Activated T-cell treated with anti-CD3 and anti-CD28 coated beads for 48 hours (primary cell): ENCODE data around the gene NAB2.

Source experiments
- DNase-seq: peaks from one replicate; pipeline ENCODE4 v3.0.0-alpha.2; 2020; ENCODE audit warnings: low read depth

The NAB2 gene

DNA sequence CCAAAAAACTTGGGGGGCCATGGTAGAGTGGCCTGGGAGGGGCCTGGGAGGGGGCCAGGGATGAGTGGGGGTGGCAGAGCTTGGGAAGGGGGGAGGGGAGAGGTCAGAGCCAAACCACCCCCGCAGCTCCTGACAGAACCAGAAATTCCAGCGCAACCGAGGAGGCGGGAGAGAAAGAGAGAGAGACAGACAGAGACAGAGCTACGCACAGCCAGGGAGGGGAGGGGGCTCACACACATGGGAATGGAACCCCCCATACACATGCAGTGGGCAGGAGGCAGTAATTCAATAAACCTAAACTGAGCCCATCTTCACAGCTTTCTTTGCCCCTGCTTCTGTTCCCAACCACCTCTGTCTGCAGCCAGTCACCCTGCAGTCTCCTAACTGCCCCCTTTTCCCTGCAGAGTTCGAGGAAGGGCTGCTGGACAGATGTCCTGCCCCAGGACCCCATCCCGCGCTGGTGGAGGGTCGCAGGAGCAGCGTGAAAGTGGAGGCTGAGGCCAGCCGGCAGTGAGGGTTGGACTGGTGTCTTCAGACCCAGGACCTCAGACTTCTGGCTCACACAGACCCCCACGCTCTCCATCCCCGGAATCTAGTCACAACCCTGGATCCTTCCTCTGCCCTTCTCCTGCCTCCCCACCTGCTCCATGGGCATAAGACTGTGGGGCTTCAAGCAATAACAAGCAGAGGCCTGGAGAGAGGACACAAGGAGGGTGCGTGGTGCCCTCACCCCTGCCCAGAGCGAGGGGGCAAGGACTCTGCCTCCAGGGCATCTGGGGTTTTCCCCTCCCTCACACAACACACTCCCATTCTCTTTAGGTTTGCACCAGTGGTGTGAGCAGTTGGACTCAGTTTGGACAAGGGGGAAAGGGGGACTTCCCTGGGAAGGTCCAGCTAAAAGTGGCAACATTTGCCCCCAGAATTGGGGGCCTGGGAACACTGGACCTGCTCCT lies 5.6 kb downstream of the NAB2 start:
- no peak for DNase-seq

DNA sequence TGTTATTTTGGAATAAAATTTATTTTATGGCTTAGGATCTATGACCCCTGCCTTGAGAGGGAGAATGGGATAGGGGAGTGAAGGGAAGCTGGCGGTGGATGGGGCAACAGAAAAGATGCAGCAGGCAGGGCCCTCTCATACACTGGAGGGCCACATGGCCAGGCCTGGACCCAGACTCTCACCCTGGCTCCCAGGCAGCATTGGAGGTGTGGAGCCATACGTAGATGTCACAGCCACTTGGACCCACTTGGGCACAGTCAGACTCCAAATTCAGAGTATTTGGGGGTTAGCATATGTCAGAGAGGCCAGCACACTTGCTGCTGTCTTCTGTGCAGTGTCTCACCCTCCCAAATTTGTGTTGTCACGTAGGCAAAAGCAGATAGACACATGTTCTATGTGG lies 6.5 kb downstream of the NAB2 start:
- no peak for DNase-seq

DNA sequence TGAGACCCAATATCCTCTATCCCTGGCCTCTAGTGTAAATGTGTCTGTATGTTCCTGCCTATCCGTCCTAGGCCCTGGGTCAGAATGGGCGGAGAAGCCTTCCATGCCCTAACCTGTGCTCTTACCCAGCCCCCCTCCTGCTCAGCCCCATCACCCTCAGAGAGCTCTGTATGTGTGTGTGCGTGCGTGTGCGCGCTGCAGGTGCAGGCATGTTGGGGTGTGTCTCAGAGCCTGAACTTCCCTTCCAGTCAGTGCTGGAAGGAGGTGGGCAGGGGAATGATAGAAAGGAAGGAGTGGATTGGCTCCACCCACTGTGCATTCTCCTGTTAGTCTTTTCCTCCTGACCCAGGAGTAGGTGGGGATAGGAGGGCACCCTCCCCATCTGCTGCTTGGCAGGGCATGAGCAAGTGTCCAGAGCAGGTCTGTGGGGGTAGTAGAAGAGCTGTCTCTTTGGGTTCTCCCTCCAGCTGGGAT lies 7.2 kb downstream of the NAB2 start:
- DNase-seq = no peak

DNA sequence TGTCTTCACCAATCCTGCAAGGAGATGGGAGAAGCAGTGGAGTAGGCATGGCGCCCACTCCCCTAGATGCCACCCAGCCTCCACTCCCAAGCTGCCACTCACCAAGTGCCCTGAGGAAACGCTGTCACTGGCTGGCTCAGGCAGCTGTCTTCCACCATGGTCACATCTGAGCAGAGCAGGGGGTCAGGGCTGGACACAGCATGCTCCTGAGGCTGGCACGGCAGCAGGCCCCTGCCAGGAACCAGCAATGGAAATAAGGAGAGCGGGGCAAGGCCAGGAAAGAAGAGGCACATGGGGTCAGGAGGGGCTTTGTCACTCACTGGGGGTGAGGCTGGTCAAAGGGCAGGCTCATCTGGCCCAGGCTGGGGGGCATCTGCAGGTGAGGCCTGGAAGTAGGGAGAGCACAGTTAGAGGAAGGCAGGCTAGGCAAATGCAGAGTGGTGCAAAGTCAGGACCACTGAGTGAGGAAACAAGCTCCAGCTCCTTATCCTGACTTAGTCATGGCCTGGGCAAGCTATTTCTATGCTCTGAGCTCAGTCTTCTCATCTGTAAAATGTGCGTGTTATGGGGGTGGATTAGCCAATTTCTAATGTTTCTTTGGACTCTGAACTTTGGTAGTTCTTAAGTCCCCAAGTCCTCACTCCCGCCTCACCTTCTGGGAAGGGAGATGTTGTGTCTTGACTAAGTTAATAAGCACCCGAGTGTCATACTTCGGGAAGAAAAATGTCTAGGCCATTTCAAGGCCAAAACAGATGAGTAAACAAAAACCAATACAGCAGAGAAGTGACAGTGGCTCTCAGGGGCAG lies 8.0 kb downstream of the NAB2 start:
- DNase-seq = no peak

DNA sequence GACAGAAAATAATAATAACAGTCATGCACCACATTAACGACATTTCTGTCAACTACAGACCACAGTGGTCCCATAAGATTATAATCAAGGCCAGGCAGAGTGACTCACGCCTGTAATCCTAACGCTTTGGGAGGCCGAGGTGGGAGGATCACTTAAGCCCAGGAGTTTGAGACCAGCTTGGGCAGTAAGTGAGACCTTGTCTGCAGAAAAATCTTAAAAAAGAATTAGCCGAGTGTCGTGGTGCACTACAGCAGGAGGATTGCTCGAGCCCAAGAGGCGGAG lies 8.6 kb downstream of the NAB2 start:
- no peak for DNase-seq

DNA sequence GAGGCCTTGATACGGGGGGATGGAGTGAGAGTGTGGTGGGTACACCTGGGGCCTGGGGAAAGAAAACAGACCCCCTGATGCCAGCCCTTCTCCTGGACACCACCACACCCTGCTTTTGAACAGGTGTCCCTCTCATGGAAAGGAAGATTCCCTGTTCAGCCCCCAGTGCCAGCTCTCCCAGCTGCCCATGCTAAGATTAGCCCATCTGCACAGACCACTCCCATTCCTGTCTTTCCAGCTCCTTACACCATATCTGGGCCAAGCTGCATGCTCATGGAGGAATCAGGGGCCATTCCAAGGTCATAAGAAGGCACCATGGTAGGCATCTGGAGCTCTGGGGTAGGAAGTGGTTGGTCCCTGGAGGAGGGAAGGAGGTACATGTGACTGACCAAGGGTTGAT lies 9.6 kb downstream of the NAB2 start:
- DNase-seq = no peak

DNA sequence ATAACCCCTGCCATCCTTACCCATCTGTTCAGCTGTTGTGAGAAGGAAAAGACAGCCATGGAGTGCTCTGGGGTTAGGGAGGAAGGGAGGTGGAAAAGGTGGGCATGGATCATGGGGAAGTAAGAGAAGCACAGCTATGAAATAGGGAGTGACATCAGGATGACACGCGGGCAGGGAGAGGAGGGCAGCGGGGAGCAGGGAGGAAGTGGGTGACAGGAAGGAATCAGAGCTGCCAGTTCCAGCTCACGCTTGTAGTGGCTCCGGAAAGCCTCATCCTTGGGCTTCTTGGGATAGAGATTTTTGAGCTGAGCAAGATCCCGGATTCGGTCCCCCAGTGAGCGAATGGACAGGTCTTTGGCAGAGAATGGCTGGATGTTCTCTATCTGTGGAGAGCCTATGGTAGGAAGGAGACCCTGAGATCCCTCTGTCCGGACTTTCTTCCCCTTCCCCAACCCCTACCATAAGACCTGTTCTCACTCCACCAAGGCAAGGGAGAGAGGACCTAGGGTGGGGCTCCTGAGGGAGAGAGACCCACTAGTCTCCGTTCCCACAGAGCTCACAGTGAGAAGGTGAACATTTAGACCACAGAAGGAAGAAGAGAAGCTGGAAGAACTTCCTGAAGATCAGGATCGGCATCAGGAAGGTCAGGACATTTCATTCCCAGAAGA lies 10.3 kb downstream of the NAB2 start:
- DNase-seq = no peak

DNA sequence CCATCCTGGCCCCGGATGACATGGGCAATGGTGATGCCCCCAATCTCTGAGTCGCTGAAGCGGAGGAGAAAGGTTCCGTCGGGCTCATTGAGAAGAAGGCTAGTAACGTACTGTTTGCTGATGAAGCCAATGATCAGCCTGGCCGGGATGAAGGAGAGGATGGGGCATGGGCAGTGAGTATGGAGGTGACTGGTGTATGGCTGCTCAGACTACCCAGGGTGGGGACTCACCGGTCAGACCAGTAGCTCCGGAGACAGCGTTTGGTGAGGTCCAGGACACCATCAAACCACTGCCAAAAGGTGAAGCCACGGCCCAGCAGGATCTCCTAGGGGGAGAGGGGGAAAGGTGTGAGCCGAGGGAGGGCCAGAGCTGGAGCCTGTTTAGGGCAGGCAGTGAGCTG lies 10.9 kb downstream of the NAB2 start:
- no peak for DNase-seq

DNA sequence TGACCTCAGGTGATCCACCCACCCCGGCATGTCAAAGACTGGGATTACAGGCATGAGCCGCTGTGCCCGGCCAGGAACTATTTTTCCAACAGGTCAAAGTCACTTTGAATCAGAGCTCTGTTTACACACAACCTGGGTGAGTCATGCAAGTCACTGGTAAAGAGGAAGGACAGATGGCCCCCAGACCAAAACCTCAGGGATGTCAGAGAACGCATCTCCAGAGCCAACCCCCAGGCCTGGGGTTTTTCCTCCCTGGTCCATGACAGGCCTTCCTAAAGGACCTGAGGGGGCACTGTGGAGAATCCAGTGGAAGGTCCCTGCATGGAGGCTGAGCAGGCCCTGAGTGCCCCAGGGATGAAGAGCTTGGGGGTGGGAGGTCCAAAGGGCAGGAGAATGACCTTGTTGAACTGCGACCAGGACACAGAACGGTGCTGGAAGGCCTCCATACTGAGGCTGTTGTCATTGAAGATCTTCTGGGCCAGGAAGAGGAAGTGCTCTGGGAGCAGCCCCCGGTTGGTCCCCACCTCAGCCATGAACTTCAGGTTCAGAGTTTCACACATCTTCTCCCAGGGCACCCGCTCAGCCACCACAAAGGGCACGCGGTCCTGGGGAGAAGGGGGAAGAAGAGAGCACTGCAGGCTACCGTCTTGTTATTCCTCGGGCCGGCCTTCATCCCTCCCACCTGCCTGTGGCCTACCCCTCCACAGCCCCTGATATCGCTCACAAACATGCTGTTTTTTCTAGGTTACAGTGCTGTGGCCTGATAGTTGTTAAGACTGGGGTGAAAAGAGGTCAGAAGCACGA lies 13.2 kb downstream of the NAB2 start:
- no peak for DNase-seq

DNA sequence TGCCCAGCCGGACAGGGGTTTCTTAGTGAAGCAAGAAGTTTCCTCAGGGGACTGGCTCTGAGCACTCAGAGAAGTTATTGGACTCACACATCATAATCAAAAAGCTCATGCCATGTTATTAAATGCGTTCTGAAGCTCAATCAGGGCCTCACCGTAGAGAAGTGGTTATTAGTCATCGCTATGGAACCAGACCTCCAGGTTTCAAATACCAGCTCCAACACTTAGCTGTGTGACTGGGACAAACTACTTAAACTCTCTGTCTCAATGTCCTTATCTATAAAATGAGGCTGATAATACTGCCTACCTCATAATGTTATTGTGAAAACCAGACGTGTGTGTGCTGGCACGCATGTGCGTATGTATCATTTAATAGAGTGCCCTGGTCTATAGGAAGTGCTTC lies 14.9 kb downstream of the NAB2 start:
- no peak for DNase-seq

DNA sequence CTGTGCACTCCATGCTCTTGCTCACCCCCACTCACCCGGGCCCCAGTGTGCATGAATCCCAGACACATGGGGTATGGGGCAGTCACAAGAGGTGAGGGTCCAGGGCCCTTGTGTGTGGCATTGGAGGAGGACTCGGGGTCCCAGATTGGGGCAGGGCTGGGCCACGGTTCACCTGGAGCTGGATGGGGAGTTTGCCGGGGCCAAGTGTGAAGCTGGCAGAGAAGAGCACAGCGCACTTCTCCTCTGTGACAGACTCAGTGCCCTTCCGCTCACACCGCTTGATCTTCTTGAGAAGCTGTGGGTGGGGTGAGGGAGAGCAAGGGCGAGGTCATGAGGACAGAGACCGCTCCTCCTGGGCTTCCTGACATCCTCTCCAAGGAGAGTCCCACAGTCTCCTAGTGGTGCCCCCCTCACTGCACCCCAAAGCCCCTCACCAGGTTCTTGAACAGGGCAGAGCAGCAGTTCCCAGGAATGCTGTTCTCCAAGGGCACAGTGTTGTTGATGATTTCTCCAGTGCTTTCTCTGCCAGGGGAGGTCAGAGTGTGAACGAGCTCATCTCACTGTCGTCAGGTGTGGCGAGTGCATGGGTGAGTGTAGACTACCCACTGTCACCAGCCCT lies 15.5 kb downstream of the NAB2 start:
- DNase-seq = no peak

DNA sequence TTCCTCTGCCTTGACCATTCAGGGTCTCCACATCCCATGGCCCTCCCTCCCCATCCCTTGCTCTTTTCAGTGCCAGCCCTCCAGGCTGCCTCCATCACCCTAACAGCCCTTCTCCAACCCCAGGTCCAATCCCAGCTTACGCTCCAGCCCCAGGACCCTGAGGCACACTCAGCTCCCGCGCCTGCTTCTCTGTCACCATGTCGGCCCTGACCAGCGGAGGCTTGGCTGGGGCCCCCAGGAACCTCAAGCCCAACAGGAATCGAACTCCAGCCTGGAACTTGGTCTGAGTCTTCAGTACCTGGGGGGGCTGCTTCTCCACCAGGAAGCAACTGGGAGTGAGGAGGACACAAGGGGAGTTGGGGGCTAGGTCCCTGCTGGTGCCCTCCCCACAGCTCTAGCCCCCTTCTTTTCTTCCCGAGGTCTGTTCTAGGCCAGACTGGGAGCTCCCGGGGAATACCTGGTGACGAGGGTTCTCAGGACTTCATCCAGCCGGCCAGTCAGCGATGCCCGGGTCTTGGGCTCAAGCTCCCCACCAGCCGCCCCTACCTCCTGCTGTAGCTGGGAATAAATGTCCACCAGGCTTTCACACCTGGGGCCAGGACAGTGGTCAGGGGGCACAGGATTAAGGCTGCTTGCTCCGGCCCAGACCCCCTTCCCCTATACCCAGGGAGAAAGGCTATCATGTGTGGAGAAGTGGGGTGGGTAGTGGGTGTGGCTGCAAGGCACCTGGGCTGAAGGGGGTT lies 16.3 kb downstream of the NAB2 start:
- no peak for DNase-seq

DNA sequence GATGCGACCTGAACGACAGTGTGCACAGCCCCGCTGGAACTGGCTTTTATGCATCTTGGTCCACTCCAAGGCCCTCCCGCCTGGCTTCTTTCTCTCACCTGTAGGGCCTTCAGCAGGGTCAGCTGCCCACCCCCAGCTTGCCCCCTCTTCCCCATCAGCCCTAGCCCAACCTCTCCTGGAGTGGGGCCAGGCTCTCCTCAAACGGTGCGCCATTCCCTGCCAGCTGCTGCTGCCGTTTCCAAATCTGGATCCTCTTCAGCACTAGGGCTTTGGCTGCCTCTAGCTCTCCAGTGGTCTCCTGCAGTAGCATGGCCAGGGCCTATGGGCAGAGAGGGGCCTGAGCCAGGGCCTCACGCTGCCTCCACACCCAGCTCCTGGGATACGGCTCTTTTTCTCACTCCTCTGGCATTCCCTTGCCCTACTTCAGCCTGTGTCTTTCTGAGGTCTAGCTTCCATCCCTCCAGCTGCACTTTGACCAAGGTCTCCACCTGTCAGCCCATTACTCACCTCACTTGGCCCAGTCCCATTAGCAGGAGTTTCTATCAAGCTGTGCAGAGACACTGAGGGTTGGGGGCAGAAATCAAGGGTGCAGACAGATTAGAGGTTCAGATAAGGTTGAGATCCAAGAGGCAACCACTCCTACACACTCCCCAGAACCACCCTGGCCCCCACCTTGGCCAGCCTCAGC lies 17.3 kb downstream of the NAB2 start:
- DNase-seq = no peak

DNA sequence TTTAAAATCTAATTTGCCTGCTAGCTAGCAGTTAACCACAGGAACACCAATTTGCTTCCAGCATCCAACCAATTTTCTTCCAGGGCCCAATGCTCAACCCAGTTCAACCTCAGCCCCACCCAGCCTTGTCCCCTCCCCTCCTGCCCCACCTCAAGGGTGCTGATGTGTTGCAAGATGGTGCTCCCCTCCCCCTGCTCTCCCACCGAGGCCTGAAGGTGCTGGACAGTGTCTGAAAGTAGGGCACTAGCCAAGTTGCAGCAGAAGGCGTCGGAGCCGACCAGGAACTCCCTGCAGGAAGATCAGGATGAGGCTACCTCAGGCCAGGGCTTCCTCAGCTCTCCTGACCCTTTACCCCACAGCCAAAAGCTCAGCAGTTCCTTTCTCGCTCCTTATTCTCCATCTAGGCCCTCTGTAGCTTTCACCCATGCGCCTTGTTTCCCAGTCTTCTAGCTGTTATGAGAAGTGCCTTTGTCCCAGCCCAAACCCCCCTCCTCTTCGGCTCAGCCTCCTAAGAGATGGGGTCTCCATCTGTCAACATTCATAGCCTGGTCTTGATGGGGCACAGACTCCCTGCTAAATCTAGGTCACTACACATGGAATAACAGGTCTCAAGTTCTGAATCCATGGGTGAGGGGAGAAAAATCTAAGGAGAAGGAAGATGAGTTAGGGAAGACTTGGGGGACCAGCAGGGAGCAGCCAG lies 18.7 kb downstream of the NAB2 start:
- no peak for DNase-seq

DNA sequence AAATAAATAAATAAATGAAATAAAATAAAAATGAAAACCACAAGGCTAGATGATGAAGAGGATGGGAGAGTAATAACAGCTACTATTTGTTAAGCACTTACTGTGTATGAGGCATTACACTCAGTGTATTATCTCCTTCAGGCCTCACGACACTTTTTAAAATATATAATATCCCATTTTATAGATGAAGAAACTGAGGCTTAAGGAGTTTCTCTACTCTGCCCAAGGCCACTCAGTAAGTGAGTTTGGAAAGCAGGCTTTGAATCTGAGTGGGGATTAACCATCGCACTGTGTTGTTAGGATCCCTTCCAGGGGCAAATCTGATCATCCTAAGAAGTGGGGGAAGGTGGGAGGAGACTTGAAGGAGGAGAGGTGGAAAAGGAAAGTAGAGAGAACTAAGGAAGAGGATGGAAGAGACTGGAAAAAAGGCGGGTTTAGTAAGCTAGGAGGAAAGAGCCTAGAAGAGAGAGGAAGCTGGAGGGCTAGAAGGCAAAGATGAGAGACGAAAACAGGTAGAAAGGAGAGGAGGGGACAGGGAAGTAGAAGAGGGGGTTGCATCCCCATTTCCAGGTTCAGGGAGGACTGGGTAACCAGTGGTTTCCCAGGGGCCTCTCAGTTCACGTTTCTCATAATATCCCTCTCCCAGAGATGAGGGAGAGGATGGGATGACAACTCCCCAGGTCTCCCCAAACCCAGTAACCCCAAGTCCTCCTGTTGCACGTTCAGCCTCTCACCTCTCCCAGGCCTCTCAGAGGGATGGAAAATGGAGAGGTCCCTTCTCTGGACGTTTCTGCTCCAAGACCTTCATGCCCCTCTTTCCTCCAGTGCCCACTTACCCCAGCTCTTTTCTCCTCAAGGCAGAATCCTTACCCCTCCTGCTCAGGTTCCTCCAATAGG lies 20.5 kb downstream of the NAB2 start:
- DNase-seq = no peak

DNA sequence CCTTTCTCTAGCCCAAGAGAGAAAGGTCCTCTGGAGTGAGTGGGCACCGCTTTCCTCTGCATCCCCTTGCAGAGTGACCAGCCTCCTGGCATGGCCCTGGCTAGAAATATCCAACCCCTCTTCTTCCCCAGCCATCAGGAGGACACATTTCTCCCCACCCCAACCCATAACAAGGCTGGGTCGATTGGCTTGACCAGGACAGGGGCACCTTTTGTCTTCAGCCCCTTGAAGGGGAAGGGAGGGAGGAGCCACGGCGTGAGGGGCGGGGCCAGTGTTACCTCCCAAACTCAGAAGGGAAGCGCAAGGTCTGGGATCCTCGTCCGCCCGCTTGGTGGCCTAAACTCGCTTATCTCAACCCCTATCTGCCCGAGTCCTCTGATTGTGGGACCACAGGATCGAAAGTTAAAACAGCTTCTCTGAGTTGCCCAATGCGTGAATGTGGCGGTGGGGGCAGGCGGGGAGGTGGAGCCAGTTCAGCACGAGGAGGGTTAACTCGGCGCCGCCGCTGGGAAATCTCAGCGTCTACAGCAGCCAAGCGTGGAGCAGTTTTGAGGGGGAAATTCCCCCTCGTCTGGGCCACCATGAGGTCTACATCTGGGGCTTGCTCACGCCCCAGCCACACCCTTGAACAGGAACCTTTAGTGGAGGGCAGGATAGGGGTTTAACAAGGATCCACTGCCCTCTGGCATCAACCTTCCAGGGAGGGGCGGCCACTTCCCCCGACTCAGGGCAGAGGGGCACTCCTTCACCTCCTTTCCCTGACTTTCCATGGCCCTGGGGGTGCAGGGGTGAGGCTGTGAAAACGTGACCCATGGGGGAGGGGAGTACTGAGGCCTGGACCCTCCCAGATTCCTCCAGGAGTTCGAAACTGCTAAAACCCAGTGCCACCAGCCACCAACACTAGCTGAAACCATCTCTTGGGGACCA lies 21.5 kb downstream of the NAB2 start:
- peak; percentile 79 for DNase-seq

DNA sequence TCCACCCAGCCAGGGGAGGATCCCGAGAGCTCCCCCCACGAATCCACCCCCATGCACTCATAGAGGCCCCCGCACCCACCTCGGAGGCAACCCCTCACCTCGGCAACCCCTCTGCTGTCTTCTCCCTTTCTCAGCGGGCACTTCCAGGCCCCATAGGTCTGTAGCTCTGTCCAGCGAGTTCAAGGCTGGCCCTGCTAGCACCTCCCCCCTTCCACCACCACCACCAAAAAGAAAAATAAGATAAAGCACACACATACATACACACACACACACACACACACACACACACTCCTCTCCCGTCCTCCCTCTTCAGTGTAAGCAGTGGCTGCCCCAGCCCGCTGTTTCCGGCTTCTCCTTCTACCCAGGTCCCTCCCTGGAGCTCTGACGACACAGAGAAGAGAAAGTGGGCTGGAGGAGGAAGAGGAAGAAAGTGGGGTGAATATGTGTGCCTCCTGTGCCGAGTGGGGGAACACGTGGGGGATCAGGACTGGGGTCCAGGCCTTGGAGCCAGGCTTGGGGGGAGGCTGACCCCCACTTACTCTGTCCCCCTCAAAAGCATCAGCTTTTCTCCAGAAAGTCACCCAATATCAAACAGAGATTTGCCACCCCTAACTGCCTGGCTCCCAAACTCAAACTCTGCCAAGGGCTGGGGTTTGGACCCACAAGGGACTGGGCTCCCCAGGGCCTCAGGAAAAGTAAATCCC lies 22.3 kb downstream of the NAB2 start, which contains the start of gene STAT6:
Gene STAT6, minus strand, starts transcription at position 332 of the 704 bp plus-strand sequence. CDS start 3,084 bp downstream, outside the sequence.
- peak; percentile 71 for DNase-seq
